GM19240 (cell line): Measurements from ENCODE around the gene CDKN1C.

Experiments
- DNase-seq: peaks from one replicate; pipeline ENCODE4 v3.0.0; 2011; ENCODE audit warnings: low spot score; ENCODE audit not compliant: insufficient read length

The CDKN1C gene

GRCh38 chr11:2890466-2891294 lies 5.1 kb upstream of the CDKN1C start:
- DNase-seq: no peak

GRCh38 chr11:2889362-2890273 lies 4.0 kb upstream of the CDKN1C start:
- DNase-seq: no peak

GRCh38 chr11:2888266-2888968 lies 2.8 kb upstream of the CDKN1C start:
- DNase-seq: peak; percentile 84

GRCh38 chr11:2887515-2888195 lies 2.1 kb upstream of the CDKN1C start:
- no peak for DNase-seq

GRCh38 chr11:2886936-2887335 lies 1.4 kb upstream of the CDKN1C start:
- DNase-seq: no peak

GRCh38 chr11:2886191-2886894 lies 768 bp upstream of the CDKN1C start:
- no peak for DNase-seq

GRCh38 chr11:2885017-2885677 lies 428 bp downstream of the CDKN1C start:
- DNase-seq: no peak

GRCh38 chr11:2883979-2884815 lies 1.4 kb downstream of the CDKN1C start:
- DNase-seq: no peak

GRCh38 chr11:2883640-2883978 lies 2.0 kb downstream of the CDKN1C start:
- no peak for DNase-seq

GRCh38 chr11:2882396-2883110 lies 3.0 kb downstream of the CDKN1C start:
- no peak for DNase-seq

- DNase-seq: no peak
These were observed 3.6 kb downstream of the CDKN1C start for GRCh38 chr11:2881981-2882375.

- DNase-seq: no peak
These were observed 4.2 kb downstream of the CDKN1C start for GRCh38 chr11:2881076-2881980.

- DNase-seq: no peak
These were observed 4.9 kb downstream of the CDKN1C start for GRCh38 chr11:2880646-2881045.

GRCh38 chr11:2878782-2879181 lies 6.8 kb downstream of the CDKN1C start:
- no peak for DNase-seq

GRCh38 chr11:2877474-2877873 lies 8.1 kb downstream of the CDKN1C start:
- no peak for DNase-seq

GRCh38 chr11:2874963-2875362 lies 10.6 kb downstream of the CDKN1C start:
- DNase-seq: no peak

GRCh38 chr11:2870969-2871680 lies 14.4 kb downstream of the CDKN1C start:
- no peak for DNase-seq
